Inflammatory macrophage (primary cell): ENCODE results near the gene ZCWPW2.

ENCODE experiments used
- DNase-seq, 2 donors: peaks; one replicate each; pipeline ENCODE4 v3.0.0-alpha.2; 2020 to 2022
- total RNA-seq, 18 experiments: gene quantifications; one replicate each; lab custom pipeline; 2026; ENCODE audit warnings: mixed read lengths in 6 of 18, inconsistent platforms in 2 of 18; lab: John Stamatoyannopoulos, UW

Gene ZCWPW2, protein sequence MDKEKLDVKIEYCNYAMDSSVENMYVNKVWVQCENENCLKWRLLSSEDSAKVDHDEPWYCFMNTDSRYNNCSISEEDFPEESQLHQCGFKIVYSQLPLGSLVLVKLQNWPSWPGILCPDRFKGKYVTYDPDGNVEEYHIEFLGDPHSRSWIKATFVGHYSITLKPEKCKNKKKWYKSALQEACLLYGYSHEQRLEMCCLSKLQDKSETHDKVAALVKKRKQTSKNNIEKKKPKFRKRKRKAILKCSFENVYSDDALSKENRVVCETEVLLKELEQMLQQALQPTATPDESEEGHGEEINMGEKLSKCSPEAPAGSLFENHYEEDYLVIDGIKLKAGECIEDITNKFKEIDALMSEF
- 0.19 to 2.0 (median 0.71) reads per million in 18 experiments for total RNA-seq

DNA sequence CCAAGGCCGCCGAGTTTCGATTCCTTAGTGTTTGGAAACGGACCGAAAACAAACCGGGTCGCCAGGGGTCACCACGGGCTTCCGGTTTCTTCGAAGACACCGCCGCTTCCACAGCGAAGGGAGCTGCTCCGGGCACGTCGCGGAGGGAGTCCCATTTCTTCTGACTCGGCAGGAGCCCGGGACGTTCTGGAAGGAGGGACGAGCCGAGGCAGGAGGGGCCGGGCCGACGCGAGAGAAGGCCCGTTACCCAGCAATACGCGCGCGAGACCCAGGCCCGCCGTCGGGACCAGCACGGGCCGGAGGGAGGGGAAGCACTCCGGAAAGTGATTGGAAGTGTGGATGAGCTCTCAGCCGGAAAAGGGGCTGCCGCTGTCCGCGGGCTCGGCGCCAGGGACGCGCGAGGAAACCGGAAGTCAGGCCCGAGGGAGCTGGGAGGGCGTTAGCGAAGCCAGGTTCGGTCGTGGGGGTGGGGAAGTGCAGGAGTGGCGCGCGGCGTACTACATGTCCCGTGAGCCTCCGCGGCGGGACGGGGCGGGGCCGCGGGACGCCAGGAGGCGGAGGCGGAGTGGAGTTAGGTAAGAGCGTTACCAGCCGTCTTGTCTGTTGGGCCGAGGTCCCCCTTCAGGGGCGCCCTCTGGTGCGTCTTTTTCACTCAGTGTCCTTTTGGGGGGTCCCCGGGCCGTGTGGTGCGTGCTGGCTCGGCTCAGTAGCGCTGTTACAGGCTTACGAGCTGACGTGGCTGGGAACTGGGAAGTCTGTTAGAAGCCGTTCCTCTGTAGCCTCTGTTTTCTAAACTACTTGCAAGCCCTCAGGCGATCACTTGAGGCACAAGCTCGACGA lies at the start of gene ZCWPW2, which contains the start of gene AZI2:
Gene ZCWPW2 (plus strand): TSS at position 93 of the 840 bp plus-strand sequence. CDS start 64,348 bp downstream, outside the sequence.
Gene AZI2 (minus strand): TSS at position 196 of the 840 bp plus-strand sequence. CDS start 8,207 bp downstream, outside the sequence.
- DNase-seq = peak; percentile 95 to 97

DNA sequence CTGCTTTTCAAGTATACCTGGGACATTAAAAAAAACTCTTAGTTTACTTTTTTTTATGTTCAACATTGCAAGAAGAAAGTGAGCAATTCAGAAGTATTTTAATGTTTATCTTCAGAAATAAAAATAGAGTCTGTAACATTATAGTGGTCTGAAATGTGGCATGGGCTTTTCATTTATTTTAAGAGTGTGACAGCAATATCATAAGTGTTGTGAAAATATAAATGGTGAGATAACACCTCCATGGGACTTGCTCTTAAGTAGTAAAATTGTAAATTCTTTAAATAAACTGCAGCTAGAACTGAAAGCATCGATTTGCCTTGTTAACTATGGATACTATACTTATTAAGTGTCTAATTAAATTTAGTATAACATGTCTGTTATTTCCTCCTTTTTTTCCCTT lies 48.8 kb upstream of the ZCWPW2 start:
- no peak for DNase-seq

DNA sequence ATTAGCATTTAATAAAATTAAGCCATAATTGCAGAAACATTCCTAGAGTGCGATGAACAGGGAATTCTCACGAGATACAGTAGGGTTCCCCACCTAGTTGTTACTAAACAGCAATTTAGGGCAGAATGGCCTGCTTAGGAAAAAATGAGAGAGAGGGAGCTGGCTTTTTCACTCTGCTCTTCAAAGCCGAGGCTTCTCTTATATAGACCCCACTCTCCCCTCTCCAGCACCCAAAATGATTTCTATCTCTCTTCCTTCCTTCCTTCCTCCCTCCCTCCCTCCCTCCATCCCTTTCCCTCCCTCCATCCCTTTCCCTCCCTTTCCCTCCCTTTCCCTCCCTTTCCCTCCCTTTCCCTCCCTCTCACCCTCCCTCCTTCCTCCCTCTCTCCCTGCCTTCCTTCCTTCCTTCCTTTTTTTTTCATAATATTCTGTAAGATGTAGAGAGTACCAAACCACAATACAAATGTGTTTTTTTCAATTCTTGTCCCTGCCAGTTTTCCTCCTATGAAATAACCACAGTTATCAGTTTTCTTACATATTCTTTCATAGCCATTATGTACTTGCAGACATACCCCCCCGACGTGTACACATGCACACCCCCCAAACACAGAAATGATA lies 48.1 kb upstream of the ZCWPW2 start:
- no peak for DNase-seq

DNA sequence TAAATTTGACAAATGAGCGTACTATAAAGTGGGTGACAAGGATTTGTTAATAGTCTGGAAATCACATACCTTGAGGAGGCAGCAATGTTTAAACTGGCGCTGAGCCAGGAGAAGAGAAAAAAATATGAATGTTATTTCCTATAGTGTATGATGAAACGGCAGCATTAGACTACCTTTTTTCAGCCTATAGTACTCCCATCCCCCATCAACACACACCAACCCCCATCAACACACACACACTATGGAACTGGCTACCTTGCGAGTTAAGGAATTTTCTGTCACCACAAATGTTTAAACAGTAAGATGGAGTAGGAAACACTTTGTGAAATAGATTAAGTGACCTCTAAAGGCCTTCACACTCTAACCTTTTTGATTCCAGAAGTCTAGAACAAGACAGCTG lies 46.8 kb upstream of the ZCWPW2 start:
- no peak for DNase-seq

DNA sequence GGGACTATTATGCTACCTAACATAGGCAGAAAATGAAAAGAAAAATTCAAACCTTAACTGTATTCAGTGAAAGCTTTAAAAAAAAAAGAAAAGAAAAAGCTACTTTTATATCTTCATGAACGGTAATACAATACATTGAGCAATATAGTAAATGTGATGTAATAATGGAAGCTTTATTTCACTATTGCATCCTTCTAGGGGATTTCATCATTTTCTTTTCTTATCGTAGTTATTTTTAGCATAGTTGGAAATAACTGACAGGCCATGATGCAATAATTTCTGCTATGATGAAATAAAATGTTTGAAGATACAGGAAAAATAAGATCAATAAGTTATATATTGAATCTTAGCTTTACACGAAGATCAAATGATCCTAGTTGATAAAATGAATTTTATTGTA lies 40.3 kb upstream of the ZCWPW2 start:
- DNase-seq = peak in 1 of 2 donors; percentile 84

DNA sequence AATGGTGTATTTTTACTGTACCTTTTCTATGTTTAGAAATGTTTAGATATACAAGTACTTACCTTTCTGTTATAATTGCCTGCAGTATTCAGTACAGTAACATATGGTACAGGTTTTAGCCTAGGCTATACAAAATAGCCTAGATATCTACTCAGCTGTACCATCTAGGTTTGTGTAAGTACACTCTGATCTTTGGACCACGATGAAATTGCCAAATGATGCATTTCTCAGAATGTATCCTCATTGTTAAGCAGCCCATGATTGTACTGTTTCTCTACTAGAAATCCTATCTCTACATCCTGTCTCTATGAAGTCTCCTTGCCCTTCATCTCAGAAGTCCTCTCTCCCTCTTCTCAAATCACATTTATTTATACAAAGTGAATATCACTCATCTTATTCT lies 32.8 kb upstream of the ZCWPW2 start:
- no peak for DNase-seq

DNA sequence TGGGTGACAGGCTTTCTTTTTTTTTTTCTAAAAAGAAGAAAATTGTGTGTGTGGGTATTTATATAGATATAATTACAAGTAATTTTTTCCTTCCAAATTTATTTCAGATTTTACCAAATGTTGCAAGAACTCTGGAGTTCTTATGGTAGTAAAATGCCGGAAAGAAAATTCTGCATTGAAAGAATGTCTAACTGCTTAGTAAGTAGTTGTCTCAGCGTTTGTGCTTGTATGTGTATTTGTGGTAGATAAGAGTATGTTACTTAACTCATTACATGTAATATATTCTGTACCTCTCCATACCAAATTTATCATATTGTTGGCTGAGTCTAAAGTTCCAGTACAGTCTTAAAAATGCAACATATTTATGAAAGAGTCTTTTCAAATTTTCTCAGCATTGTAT lies 32.3 kb upstream of the ZCWPW2 start:
- no peak for DNase-seq

DNA sequence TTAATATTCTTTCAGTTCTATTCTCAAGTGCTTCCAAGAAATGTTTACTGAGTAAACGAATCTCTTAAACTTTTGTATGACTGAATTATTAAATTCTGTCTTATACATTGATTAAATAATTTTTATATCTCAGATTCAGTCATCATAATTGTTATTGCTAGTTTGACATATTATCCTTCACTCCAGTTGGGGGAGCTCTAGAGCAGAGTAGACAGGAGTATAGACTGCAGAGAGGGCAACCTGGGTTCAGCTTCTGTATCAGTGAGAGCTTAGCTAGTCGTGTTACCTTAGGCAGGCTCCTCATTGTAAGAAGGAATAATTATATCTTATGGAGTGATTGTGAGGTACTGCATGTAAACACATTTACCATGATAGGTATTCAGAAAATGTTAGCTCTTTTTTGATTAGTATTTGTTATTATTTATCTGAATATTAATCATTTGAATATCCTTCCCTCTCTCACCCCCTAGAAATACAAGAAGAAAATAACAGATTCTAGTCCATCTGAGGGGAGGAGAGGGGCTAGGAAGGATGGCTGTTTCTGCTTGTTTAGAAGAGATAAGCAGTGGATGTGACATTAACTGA lies 31.0 kb upstream of the ZCWPW2 start:
- DNase-seq = peak in 1 of 2 donors; percentile 18

DNA sequence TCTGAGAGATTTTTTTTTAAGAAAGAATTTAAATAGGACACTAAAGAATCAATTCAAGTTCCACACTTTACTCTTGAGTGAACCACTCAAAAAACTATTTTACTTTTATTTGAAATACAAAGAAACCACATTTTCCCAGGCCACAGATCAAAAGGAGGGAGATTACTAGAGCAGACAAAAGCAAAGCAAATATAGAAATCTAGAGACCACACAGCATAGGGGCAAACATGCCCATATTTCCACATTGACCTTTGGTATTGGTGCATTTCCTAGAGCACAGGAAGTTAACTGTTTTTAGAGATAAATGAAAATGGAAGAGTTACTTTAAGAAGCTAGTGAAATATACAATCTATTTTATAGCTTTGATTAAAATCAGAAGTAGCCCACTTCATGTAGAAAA lies 27.5 kb upstream of the ZCWPW2 start:
- DNase-seq = no peak

DNA sequence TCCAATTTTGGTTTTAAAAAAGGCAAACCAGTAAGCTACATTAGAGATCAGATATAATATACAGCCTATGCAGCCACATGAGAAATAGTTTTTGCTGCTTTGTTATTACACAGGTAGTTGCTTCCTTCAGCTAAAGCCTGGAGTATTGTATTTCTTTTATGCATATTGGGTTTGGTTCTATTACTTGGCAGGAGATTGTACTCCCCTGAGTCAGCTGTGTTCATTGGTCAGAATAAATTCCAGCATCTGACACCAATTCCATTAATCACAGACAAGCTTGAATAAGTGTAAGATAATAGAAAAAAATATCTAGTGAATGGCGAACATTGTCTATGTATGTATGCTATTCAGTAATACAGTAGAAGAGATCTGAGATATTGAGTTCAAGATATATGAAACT lies 26.1 kb upstream of the ZCWPW2 start:
- DNase-seq = no peak

DNA sequence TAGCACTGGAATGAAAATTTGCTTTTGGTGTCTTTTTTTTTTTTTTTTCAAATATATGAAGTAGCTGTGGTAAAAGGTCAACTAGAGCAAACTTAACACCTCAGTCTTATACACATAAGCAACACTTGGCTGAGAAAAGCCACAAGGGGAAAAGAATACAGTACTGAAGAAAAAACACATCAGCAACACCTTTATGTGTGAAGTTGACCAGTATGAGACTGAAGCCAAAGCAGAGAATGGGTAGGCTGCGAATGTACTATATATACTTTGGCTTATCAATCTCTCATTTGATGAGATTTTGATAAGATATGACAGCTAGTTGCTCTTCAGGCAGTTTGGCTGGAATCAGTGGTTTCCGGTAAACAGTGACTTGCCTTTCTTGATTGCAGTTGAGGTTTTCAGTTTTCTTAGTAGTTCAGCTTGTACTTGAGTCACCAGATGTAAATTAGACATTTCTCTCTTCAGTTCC lies 22.0 kb upstream of the ZCWPW2 start:
- no peak for DNase-seq

DNA sequence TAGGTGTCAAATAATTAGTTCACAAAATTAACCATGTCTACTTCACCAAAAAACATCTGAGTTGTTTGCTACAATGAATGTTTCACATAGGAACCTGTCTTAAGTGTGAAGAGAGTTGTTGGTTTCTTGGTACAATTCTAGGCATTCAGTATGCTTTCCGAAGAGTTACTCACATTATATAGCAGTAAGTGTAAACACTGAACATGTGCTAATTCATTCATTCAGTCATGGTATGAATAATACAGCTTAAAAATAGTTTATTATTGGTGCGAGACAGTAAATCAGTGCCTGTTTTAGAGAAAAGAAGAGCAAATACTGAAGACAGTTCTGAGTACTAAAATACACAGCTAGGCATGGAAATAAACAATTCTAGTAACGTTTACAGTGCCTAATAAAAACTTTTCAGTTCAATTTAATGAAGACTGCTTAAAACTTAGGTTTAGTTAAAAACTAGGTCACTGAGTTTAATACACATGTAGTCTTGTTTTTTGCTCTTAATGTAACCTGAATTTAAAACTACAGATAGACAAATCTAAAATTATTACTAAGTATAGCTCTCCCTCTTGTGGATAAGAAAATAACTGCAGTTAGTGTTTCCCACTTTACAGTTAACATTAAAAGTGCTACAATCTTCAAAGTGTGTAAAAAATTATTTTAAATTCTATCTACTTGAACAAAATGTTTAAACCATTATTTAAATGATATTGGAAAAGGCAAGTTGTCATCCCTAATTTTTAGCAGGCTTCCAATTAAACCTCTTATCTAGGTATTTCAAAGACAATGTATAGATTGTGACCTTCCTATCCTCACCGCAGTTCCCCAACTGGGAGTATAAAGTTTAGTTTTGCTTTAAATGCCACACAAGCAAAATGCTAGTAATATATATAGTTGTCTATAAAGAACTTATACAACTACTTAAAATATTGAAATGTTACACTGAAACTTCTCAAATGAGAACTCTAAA lies 20.1 kb upstream of the ZCWPW2 start:
- peak in 1 of 2 donors; percentile 55 for DNase-seq

DNA sequence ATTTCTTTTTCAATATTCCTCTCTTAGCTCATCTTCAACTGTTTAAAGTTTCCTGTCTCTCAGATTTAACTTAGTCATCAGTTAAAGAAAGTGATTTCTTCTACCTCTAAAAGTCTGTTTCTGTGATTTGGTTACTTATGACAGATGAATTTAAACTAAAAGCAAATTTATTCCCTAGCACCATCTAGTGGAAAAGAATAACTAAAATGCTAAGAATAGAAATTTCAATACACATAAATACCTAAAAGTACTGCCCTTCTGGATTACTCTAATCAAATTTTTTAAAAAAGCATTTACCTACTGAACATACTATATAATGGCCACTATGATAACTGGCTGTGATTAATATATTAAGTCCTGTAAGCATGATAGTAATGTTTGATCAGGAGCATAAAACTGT lies 14.0 kb upstream of the ZCWPW2 start:
- DNase-seq = no peak

DNA sequence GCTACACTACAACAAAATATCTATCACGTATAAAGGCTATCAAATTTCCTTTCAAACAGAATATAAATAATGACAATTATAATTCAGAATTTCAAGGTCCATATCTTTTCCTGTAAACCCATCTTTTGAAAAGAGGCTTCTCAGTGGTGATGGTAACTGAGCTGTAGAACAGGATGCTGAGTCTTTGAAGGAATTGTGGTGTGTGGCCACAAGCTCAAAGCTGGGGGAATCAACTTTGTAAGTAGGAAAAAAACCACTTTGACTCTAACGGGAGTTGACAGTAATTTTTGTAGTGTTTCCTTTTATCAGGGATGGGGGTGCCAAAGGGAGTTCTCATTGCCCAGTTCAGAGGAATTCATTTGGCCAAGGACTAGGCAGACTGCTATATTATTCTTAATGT lies 13.3 kb upstream of the ZCWPW2 start:
- DNase-seq = no peak

DNA sequence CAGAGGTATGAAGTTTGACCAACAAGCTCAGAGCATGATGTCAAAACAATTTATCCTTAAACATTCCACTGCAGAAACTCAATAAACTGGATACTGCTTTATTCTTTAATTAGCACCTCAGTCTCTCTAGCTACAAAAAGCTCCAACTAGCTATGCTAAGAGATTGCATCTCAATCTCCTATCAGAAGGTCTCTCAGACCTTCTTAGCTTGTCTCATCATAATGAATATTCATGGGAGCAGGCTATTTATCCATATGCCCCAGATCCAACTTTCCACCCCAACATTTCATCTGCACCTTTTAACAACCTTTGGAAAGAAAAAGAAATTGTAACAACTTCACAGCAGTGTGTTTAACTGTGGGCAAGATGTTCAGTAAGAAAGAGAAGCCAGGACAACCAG lies 11.3 kb upstream of the ZCWPW2 start:
- no peak for DNase-seq

DNA sequence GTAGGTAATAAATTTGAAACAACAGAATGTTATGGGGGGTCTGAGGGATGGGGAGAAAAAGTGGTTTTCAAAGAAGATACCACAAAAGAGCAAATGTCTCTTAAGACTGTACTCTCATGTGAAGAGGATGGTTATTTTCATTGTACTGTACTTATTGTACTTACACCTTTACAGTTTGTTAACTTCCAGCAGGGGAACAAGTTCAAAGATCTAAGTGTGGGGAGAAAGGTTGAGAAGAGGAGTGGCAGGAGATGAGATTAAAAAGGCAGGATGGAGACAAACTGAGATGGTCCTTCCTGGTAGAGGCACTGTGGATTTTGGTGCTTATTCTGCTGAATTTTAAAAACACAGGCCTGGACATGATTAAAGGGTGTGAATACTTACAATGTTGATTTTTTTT lies 5.4 kb upstream of the ZCWPW2 start:
- no peak for DNase-seq

DNA sequence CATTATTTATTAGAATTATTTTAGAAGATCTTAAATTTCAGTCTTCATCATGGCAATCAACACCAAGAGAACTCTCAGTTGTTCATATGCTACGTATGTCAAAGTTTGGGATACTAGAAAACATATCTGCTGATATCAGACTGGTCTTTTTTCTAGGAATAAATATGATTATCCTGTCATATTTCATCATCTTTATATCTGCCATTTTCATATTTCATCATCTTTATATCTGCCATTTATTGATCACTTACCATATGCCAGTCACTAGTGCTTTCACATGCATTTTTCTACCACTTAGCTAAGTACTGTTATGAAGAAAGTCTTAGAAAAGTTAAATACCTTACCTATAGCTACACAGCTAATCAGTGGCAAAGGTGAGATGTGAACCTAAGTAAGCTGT lies 2.8 kb upstream of the ZCWPW2 start:
- DNase-seq = no peak

DNA sequence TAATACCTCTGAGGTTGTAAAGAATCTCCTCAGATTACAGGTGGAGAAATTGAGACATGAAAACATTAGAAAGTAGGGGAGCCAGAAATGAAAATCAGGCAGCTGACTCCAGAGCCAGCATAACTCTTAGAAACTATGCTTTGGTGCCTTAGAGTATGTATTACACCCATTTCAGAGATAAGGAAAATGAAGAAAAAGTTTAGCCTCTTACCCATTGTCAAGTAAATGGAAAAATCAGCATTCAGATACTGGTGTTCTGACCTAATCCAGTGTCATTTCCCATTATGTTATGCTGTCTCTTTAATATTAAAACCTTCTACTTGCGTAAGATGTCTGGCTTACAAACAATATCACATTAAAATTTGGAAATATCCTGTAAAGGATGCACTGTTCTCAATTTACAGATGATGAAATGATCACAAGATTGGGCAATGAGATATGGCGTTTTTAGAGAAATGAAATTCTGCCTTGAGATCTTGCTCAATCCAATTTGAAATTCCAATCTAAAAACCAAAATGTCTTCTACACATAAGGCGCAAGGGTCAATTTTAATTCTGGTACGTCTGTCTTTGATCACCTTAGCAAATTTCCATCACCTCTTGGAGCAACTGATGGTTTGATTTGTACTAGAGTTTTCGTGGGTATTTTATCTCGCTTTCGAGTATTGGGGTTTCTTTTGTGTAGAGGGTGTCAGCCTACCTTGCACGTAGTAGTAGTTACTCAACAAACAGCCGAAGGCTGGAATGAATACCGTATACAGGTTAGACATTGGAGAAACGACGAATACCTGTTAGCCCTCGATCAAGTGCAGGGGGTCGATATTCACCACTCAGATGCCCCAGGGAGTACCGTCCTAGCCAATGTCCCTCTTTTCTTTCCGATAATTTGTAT lies 902 bp upstream of the ZCWPW2 start:
- peak; percentile 78 to 98 for DNase-seq

DNA sequence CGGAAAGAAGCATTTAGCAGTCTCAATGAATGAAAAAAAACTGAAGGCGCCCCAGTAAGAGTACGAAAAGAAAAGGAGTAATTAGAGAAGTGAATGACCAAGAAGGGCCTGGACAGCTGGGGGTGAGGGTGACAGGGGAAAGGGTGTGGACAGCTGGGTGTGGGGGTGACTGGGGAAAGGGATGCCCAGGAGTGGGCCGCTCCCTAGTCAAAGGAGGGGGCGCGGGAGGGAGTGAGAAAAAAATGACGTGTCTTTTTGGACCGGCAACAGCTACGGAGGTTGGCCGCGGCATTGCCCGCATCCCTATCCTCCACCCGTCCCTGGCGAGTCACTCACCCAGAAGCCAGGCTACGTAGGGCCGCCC lies 274 bp upstream of the ZCWPW2 start:
- peak in 1 of 2 donors; percentile 97 for DNase-seq

DNA sequence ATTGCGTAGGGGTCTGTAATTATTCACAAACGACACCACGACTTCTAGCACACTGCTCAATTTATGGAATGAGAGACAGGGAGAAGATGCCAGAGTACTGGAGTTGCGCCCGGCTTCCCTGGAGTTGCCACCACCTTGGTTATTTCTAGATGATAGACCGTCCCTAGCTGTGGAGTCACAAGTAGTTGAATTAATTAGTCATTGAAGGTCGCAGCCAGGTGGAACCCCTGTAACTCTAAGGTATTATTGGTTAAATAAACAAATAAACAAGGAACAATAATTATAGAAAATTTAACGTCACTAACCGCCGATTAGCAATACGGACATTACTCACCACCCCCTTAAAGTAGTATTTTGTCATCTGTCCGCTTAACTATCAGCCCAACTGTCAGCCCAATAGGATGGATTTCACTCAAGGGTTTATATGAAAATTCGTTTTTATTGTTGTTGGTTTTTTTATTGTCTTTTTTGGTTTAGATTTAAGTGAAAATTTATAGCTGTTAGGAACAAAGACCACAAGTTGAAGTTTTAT lies 1.0 kb downstream of the ZCWPW2 start:
- DNase-seq = peak; percentile 13 to 25
